MM.1S (cell line): ENCODE data around the gene SMURF1.

Experiments
- DNase-seq: peaks from one replicate; pipeline ENCODE4 v3.0.0-alpha.2; 2015
- H2AFZ ChIP-seq: fragments of 300-600 bp; sonication (generic); 2 replicates; pipeline ENCODE4 v1.6.0; 2016; ENCODE audit warnings: antibody characterized with exemption, low read length
- H3F3A ChIP-seq: fragments of 300-600 bp; sonication (generic); 2 replicates; pipeline ENCODE4 v1.6.1; 2016; ENCODE audit warnings: mild to moderate bottlenecking, antibody characterized with exemption, low read length, moderate library complexity, mixed read lengths; ENCODE audit not compliant: insufficient read depth
- H3K27ac ChIP-seq: fragments of 300-600 bp; sonication (generic); 2 replicates; pipeline ENCODE4 v1.5.1; 2016; ENCODE audit warnings: mild to moderate bottlenecking, low read length
- H3K27me3 ChIP-seq: fragments of 300-600 bp; sonication (generic); replicated peaks from 2 replicates; pipeline ENCODE4 v1.6.0; 2016; ENCODE audit warnings: low read length; ENCODE audit not compliant: insufficient read depth
- H3K36me3 ChIP-seq: fragments of 300-600 bp; sonication (generic); replicated peaks from 2 replicates; pipeline ENCODE4 v1.6.1; 2016; ENCODE audit warnings: mild to moderate bottlenecking, low read length, mixed read lengths; ENCODE audit not compliant: insufficient read depth
- H3K4me1 ChIP-seq: fragments of 300-600 bp; sonication (generic); 2 replicates; pipeline ENCODE4 v1.6.1; 2016; ENCODE audit warnings: low read length, mixed read lengths
- H3K4me2 ChIP-seq: fragments of 300-600 bp; sonication (generic); 2 replicates; pipeline ENCODE4 v1.6.0; 2016; ENCODE audit warnings: low read depth, low read length
- H3K4me3 ChIP-seq: fragments of 300-600 bp; sonication (generic); 2 replicates; pipeline ENCODE4 v1.5.1; 2016; ENCODE audit warnings: low read length, mixed read lengths
- H3K79me2 ChIP-seq: fragments of 300-600 bp; sonication (generic); 2 replicates; pipeline ENCODE4 v1.6.1; 2016; ENCODE audit warnings: mixed run types, low read length, mixed read lengths
- H3K9ac ChIP-seq: fragments of 300-600 bp; sonication (generic); 2 replicates; pipeline ENCODE4 v1.6.1; 2016; ENCODE audit warnings: low read length, mixed read lengths
- H3K9me2 ChIP-seq: fragments of 300-600 bp; sonication (generic); replicated peaks from 2 replicates; pipeline ENCODE4 v1.6.1; 2016; ENCODE audit warnings: mild to moderate bottlenecking, low read length, mixed read lengths; ENCODE audit not compliant: insufficient read depth
- H3K9me3 ChIP-seq: fragments of 300-600 bp; sonication (generic); replicated peaks from 2 replicates; pipeline ENCODE4 v1.6.1; 2016; ENCODE audit warnings: mild to moderate bottlenecking, low read length, mixed read lengths; ENCODE audit not compliant: insufficient read depth
- H4K20me1 ChIP-seq: fragments of 300-600 bp; sonication (generic); 2 replicates; pipeline ENCODE4 v1.6.1; 2016; ENCODE audit warnings: mild to moderate bottlenecking, low read length, moderate library complexity, mixed read lengths; ENCODE audit not compliant: insufficient read depth
- EZH2 ChIP-seq: fragments of 300-600 bp; sonication (generic); optimal IDR thresholded peaks from 2 replicates; pipeline ENCODE3; 2017; ENCODE audit warnings: low read depth, mild to moderate bottlenecking, antibody characterized with exemption, low read length, mixed read lengths
- EZH2phosphoT487 ChIP-seq: fragments of 300-600 bp; sonication (generic); IDR thresholded peaks from 2 replicates; pipeline ENCODE4 v1.6.1; 2018; ENCODE audit warnings: antibody characterized with exemption, low read length
- TF ChIP-seq, protein P1 (sequence below): fragments of 300-600 bp; sonication (generic); IDR thresholded peaks from 2 replicates; pipeline ENCODE4 v1.5.1; 2016; ENCODE audit warnings: antibody characterized with exemption, low read length, mixed read lengths

Gene SMURF1

DNA sequence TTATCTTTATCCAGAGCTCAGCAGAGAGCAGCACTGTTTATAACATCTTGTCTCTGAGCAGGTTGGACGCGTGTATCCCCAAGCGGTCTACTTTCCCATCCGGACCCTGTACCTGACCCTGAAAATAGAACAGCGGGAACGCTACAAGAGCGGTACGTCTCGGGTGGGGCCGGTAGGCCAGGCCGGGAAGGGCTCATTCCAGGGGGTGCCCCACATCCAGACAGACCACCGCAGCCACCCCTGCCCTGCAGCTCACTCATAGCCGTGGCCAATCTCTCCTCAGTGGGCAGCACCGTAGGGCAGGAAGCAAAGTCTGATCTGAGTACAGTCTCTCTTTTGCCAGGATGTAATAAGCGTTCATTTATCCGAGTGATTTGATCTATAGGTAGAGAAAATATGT lies 151.8 kb downstream of the SMURF1 start:
- Histone ChIP-seq H2AFZ (no peak overlapping the region), H3K27me3 (no peaks in the 10 kb centered on the region), H3K27ac (no peak overlapping the region), H3K4me1 (no peaks in the 10 kb centered on the region), H3K4me2 (no peak overlapping the region), H3K36me3 (peaks cover 39% of the 10 kb centered on the region), H3K79me2 (no peaks in the 10 kb centered on the region), H3K9me2 (no peaks in the 10 kb centered on the region), H3F3A (no peaks in the 10 kb centered on the region), H4K20me1 (no peaks in the 10 kb centered on the region), H3K9ac (no peak overlapping the region), H3K9me3 (no peaks in the 10 kb centered on the region), H3K4me3 (no peak overlapping the region)
- no peak for DNase-seq
- no peak for TF ChIP-seq EZH2phosphoT487
- TF ChIP-seq, protein P1, sequence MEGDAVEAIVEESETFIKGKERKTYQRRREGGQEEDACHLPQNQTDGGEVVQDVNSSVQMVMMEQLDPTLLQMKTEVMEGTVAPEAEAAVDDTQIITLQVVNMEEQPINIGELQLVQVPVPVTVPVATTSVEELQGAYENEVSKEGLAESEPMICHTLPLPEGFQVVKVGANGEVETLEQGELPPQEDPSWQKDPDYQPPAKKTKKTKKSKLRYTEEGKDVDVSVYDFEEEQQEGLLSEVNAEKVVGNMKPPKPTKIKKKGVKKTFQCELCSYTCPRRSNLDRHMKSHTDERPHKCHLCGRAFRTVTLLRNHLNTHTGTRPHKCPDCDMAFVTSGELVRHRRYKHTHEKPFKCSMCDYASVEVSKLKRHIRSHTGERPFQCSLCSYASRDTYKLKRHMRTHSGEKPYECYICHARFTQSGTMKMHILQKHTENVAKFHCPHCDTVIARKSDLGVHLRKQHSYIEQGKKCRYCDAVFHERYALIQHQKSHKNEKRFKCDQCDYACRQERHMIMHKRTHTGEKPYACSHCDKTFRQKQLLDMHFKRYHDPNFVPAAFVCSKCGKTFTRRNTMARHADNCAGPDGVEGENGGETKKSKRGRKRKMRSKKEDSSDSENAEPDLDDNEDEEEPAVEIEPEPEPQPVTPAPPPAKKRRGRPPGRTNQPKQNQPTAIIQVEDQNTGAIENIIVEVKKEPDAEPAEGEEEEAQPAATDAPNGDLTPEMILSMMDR, result no peak
- TF ChIP-seq EZH2, result no peak

- no peaks in the 10 kb centered on the region for H3K4me1 ChIP-seq
- H3K9ac ChIP-seq, result no peak overlapping the region
- H2AFZ ChIP-seq, result no peak overlapping the region
- no peaks in the 10 kb centered on the region for H3K9me2 ChIP-seq
- H3K27ac ChIP-seq, result no peak overlapping the region
- H3K27me3 ChIP-seq, result no peaks in the 10 kb centered on the region
- TF ChIP-seq, protein P1, result no peak
- TF ChIP-seq EZH2, result no peak
- TF ChIP-seq EZH2phosphoT487, result no peak
- no peak overlapping the region for H3K4me2 ChIP-seq
- H4K20me1 ChIP-seq, result no peaks in the 10 kb centered on the region
- no peak overlapping the region for H3K4me3 ChIP-seq
- H3K79me2 ChIP-seq, result no peaks in the 10 kb centered on the region
- no peaks in the 10 kb centered on the region for H3F3A ChIP-seq
- DNase-seq, result no peak
- no peaks in the 10 kb centered on the region for H3K9me3 ChIP-seq
- H3K36me3 ChIP-seq, result peaks cover 39% of the 10 kb centered on the region
Measured at GRCh38 chr7:98991141-98991540, 152.8 kb downstream of the SMURF1 start.

- TF ChIP-seq EZH2phosphoT487, result no peak
- TF ChIP-seq EZH2, result no peak
- TF ChIP-seq, protein P1, result no peak
- Histone ChIP-seq H3K4me3 (no peak overlapping the region), H3K4me2 (no peak overlapping the region), H3K79me2 (0 out of 2 replicates have a peak, but pooled peaks cover 3% of the 10 kb centered on the region), H3K27me3 (no peaks in the 10 kb centered on the region), H3K9me2 (no peaks in the 10 kb centered on the region), H3F3A (no peaks in the 10 kb centered on the region), H2AFZ (no peak overlapping the region), H3K27ac (no peak overlapping the region), H3K9me3 (no peaks in the 10 kb centered on the region), H3K9ac (no peak overlapping the region), H3K4me1 (no peaks in the 10 kb centered on the region), H4K20me1 (no peaks in the 10 kb centered on the region), H3K36me3 (peaks cover 47% of the 10 kb centered on the region)
- DNase-seq, result no peak
Measured at GRCh38 chr7:98990356-98990755, 153.6 kb downstream of the SMURF1 start.
